GM19099 (cell line): ENCODE results near the gene EBI3.
A peak's percentile ranks its signal among the peaks of the same experiment; 100 is the strongest.

Experiments
- POLR2A ChIP-seq: IDR thresholded peaks from 3 replicates; pipeline ENCODE4 v1.6.1; 2011; ENCODE audit warnings: low read depth; ENCODE audit not compliant: insufficient read length; ENCODE audit errors: extremely low read depth

EBI3 gene

DNA sequence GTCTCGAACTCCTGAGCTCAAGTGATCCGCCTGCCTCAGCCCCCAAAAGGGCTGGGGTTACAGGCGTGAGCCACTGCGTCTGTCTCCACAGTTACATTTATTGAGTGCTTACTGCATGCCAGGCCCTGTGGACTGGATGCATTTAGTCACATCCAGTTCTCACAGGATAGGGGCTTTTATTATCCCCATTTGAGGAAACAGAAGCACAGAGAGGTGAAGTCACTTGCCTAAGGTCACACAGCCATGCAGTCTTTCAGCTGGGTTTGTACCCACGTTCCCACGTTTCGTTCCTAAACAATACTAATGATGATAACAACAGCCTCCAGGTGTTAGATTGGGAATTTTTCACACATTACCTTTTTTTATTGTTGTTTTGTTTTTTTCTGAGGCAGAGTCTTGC lies 9.1 kb upstream of the EBI3 start:
- no peak for TF ChIP-seq POLR2A

GRCh38 chr19:4224470-4224869 lies 4.9 kb upstream of the EBI3 start:
- no peak for TF ChIP-seq POLR2A

DNA sequence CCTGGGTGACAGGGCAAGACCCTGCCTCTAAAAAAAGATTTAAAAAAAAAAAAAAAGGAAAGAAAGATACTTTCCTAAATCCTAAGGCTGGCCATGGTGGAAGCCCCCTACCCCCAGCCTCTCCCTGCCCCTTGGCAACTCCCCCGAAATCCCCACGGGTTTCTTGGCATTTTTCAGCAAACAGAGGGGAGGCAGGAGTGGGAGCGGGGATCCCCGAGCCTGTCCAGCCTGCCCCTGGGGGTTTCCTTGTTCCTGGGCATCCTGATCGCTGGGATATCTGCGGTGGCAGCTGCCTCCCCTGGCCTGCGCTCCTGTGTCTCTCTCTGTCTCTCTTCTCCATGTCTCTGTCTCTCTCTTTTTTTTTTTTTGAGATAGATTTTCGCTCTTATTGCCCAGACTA lies 3.4 kb upstream of the EBI3 start:
- no peak for TF ChIP-seq POLR2A

GRCh38 chr19:4227771-4228170 lies 1.6 kb upstream of the EBI3 start:
- no peak for TF ChIP-seq POLR2A

DNA sequence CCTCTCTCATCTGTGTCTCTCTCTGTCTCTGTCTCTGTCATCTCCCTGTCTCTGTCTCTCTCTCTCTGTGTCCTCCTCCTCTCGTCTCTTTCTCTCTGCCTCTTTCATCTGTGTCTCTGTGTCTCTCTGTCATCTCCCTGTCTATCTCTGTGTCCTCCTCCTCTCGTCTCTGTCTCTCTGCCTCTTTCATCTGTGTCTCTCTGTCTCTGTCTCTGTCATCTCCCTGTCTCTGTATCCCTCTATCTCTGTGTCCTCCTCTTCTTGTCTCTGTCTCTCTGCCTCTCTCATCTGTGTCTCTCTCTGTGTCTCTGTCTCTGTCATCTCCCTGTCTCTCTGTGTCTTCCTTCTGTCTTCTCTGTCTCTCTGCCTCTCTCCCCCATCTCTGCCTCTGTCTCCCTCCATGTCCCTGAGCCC lies 551 bp upstream of the EBI3 start:
- TF ChIP-seq POLR2A = no peak

GRCh38 chr19:4232614-4233281 lies 3.4 kb downstream of the EBI3 start:
- TF ChIP-seq POLR2A = peak; percentile 43

DNA sequence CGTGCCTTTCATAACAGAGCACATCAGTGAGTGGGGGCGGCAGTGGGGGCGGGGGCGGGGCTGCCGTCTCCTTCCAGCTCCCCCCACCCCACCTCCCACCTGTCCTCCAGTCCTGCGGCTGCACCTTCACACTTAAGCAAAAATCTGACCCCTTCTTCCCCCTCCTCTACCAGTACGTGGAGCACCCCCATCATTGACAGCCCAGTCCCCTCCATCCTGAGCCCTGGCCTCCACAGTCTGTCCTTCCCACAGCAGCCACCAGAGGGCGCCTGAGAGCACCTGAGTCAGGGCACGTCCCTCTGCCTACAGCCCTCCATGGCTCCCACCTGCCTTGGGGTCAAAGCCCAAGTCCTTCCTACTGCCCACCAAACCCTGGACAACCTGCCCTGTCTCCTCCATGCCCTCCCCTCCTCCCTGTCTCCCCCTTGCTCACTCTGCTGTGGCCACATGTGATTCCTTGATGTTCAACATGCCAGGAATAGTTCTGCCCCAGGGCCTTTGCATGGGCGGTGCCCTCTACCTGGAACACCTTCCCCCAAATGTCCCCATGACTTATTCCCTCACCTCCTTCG lies 4.0 kb downstream of the EBI3 start:
- peak; percentile 36 for TF ChIP-seq POLR2A

DNA sequence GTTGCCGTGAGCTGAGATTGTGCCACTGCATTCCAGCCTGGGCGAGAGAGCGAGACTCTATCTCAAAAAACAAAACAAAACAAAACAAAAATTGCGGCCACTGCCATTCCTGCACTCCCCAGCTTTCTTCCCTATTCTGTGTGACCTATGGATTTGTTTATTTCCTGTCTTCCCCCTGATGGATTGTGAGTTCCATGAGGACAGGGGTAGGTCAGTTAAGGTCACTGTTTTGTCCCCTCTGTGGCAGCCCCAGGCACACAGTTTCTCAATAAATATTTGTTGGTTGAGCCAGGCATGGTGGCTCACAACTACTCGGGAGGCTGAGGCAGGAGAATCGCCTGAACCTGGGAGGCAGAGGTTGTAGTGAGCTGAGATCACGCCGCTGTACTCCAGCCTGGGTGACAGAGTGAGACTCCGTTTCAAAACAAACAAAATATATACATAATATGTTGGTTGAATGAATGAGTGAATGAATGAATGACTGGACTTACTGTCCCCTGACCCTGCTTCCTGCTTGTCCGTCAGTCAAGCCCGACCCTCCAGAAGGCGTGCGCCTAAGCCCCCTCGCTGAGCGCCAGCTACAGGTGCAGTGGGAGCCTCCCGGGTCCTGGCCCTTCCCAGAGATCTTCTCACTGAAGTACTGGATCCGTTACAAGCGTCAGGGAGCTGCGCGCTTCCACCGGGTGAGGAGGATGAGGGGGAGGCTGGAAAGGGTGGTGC lies 5.0 kb downstream of the EBI3 start:
- TF ChIP-seq POLR2A = no peak

GRCh38 chr19:4234862-4235201 lies 5.5 kb downstream of the EBI3 start:
- no peak for TF ChIP-seq POLR2A

DNA sequence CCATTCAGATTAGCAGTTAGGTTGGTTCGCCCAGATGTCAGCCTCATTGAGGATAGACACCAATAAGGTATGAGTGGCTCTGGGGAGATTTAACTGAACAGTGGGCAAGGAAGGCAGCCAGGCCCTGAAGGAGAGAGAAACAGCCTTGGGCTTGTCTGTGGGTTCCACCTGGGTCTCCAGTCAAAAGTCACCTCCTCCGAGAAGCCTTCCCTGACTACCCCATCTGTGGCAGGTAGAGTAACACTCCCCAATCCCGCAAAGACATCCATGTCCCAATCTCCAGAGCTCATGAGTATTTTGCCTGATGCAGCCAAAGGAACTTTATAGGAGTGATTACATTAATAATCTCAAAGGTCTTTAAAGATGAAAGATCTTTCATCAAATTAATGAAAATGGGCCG lies 9.5 kb downstream of the EBI3 start:
- no peak for TF ChIP-seq POLR2A

DNA sequence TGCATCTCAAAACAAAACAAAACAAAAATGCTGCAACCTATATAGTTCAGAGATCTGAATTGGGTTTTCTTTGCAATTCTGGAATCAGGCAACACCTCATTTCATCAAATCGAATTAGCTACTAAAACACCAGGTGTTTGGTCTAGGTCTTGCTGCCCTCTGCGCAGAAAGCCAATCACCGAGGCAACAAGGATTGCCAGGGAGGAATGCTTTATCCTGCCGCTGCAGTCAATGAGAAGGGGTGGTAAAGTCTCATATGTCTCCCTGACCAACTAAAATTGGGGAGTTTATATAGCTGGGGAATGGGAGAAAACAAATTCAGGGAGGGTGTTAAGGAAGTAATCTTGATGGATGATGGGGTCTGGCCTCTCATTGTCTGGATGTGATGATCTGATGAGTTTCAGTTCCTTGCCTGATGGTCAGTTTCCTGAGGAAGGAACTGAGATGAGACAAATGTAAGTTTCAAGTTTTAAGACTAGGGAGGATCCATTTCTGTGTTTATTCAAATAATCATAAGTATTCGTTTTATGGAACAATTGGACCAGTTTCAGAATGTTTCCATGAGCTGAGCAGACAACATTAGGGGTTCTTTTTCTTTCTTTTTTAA lies 12.6 kb downstream of the EBI3 start:
- no peak for TF ChIP-seq POLR2A

GRCh38 chr19:4246767-4247593 lies 17.7 kb downstream of the EBI3 start, which contains the start of gene YJU2:
TSS of gene YJU2 (plus strand) at chr19:4247080. CDS start at chr19:4247147, 67 bp downstream.
- peak; percentile 79 for TF ChIP-seq POLR2A

- no peak for TF ChIP-seq POLR2A
Measured at GRCh38 chr19:4256563-4256962, 27.2 kb downstream of the EBI3 start.

DNA sequence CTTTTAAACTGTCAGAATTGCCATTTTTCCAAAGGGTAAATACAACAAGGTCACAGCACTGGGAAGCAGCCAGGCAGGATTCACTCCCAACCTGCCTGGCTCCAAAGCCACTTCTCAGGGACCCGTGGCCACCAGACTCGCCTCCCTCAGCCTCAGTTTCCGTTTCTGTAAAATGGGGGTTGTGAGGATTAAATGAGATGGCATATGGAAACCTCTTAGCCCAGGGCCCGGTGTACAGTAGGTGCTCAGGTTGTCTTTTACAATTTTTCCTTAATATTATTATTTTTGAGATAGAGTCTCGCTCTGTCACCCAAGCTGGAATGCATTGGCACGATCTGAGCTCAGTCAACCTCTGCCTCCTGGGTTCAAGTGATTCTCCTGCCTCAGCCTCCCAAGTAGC lies 27.7 kb downstream of the EBI3 start:
- TF ChIP-seq POLR2A = no peak

DNA sequence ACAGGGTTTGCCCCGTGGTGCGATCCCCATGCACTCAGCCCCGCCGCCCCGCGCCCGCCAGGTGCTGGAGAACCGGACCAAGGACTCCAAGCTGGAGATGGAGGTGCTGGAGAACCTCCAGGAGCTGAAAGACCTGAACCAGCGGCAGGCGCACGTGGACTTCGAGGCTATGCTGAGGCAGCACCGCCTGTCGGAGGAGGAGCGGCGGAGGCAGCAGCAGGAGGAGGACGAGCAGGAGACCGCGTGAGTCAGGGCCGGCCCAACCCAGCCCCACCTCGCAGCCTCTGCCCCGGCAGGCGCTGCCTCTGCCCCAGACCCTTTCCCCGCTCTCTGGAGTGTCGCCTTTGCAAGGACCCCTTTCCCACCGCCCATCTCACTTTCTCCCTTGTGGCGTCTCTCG lies 28.9 kb downstream of the EBI3 start:
- no peak for TF ChIP-seq POLR2A
